Type B pancreatic cell (in vitro differentiated cells): ENCODE measurements around the gene TSPAN11. TPM values are rescaled to one million over a fixed set of nuclear protein-coding genes. Genes with fewer than 3 reads are reported as not detected.

ENCODE experiments used
- DNase-seq: peaks from one replicate; pipeline ENCODE4 v3.0.0; 2021; ENCODE audit warnings: mixed read lengths; ENCODE audit not compliant: unreplicated experiment; ENCODE audit errors: extremely low spot score
- H3K27ac Mint-ChIP-seq: 2 replicates; pipeline ENCODE4 v1.8.0; 2021; ENCODE audit warnings: mild to moderate bottlenecking, mixed read lengths
- H3K27me3 Mint-ChIP-seq: 2 replicates; pipeline ENCODE4 v1.8.0; 2021; ENCODE audit warnings: mixed read lengths
- H3K36me3 Mint-ChIP-seq: 2 replicates; pipeline ENCODE4 v1.8.0; 2021; ENCODE audit warnings: mixed read lengths
- H3K4me1 Mint-ChIP-seq: one replicate; pipeline ENCODE4 v1.8.0; 2021; ENCODE audit warnings: mixed read lengths; ENCODE audit not compliant: unreplicated experiment
- H3K4me3 Mint-ChIP-seq: 2 replicates; pipeline ENCODE4 v1.8.0; 2021; ENCODE audit warnings: mild to moderate bottlenecking, mixed read lengths
- H3K9me3 Mint-ChIP-seq: 2 replicates; pipeline ENCODE4 v1.8.0; 2021; ENCODE audit warnings: mixed read lengths
- CTCF ChIP-seq: fragments of 200-600 bp; sonication (generic); conservative IDR thresholded peaks from 2 replicates; pipeline ENCODE4 v1.5.0; 2021; ENCODE audit warnings: antibody characterized with exemption, mild to moderate bottlenecking
- total RNA-seq: library from RNA; stranded (reverse); gene quantifications from 2 replicates; pipeline ENCODE4 v1.2.1, GENCODE V29; 2021; ENCODE audit warnings: low replicate concordance

TSPAN11 gene
- total RNA-seq, 1 donor from 2014 or later, result 52.3 TPM

GRCh38 chr12:30993766-30994165 lies 67.2 kb downstream of the TSPAN11 start:
- no peaks in the 10 kb centered on the region for H3K4me1 Mint-ChIP-seq
- no peak for TF ChIP-seq CTCF
- peaks cover 3% of the 10 kb centered on the region for H3K36me3 Mint-ChIP-seq
- DNase-seq, result no peak
- peaks cover 3% of the 10 kb centered on the region for H3K27me3 Mint-ChIP-seq
- no peak overlapping the region for H3K27ac Mint-ChIP-seq
- H3K4me3 Mint-ChIP-seq, result no peak overlapping the region
- no peaks in the 10 kb centered on the region for H3K9me3 Mint-ChIP-seq

GRCh38 chr12:30994274-30994673 lies 67.7 kb downstream of the TSPAN11 start:
- no peak overlapping the region for H3K4me3 Mint-ChIP-seq
- no peak for TF ChIP-seq CTCF
- no peaks in the 10 kb centered on the region for H3K4me1 Mint-ChIP-seq
- H3K36me3 Mint-ChIP-seq, result peaks cover 3% of the 10 kb centered on the region
- no peaks in the 10 kb centered on the region for H3K9me3 Mint-ChIP-seq
- H3K27ac Mint-ChIP-seq, result no peak overlapping the region
- no peak for DNase-seq
- peaks cover 3% of the 10 kb centered on the region for H3K27me3 Mint-ChIP-seq

GRCh38 chr12:30996255-30996654 lies 69.7 kb downstream of the TSPAN11 start:
- no peak overlapping the region for H3K27ac Mint-ChIP-seq
- H3K27me3 Mint-ChIP-seq, result peaks cover 14% of the 10 kb centered on the region
- DNase-seq, result no peak
- no peaks in the 10 kb centered on the region for H3K9me3 Mint-ChIP-seq
- no peak overlapping the region for H3K4me3 Mint-ChIP-seq
- no peak for TF ChIP-seq CTCF
- H3K4me1 Mint-ChIP-seq, result no peaks in the 10 kb centered on the region
- H3K36me3 Mint-ChIP-seq, result peaks cover 3% of the 10 kb centered on the region

- H3K9me3 Mint-ChIP-seq, result no peaks in the 10 kb centered on the region
- peaks cover 14% of the 10 kb centered on the region for H3K27me3 Mint-ChIP-seq
- H3K4me1 Mint-ChIP-seq, result no peaks in the 10 kb centered on the region
- no peak overlapping the region for H3K4me3 Mint-ChIP-seq
- TF ChIP-seq CTCF, result no peak
- H3K36me3 Mint-ChIP-seq, result peaks cover 3% of the 10 kb centered on the region
- DNase-seq, result no peak
- H3K27ac Mint-ChIP-seq, result no peak overlapping the region
Measured at GRCh38 chr12:30996752-30997151, 70.2 kb downstream of the TSPAN11 start.

- H3K36me3 Mint-ChIP-seq, result peaks cover 3% of the 10 kb centered on the region
- peaks cover 15% of the 10 kb centered on the region for H3K27me3 Mint-ChIP-seq
- no peak overlapping the region for H3K4me3 Mint-ChIP-seq
- H3K4me1 Mint-ChIP-seq, result no peaks in the 10 kb centered on the region
- TF ChIP-seq CTCF, result no peak
- H3K27ac Mint-ChIP-seq, result no peak overlapping the region
- H3K9me3 Mint-ChIP-seq, result no peaks in the 10 kb centered on the region
- DNase-seq, result no peak
Measured at GRCh38 chr12:30997685-30998440, 71.3 kb downstream of the TSPAN11 start.
